Body of pancreas (tissue), 4 donors: ENCODE data around the gene PDK3.

ENCODE experiments used
- POLR2A ChIP-seq, 3 donors: fragments of 450-650 bp; IDR thresholded peaks; one replicate each; pipeline ENCODE4 v1.6.1; 2016; ENCODE audit warnings: antibody characterized with exemption in 3 of 3, mild to moderate bottlenecking in 2 of 3
- TF ChIP-seq, protein P1 (sequence below), 7 experiments: fragments of 450-650 bp in 4 of 7; fragments of 200-600 bp in 3 of 7; sonication (generic) in 3 of 7; IDR thresholded peaks; one replicate each; pipeline ENCODE4 v1.5.1; 2016 to 2019; ENCODE audit warnings: antibody characterized with exemption in 7 of 7

DNA sequence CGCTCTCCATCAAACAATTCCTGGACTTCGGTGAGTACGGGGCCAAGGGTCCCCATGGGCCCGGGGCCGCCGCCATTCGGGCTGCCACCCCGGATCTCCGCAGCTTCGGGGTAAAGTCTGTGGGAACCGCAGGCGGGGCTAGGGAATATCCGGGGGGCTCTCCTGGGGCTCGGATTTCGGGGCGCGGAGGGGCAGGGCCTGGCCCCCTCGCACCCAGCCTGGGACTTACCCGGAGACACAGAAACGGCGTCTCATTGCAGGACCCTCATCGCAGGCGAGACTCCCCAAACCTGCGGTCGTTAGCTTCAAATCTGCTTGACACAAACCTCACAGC is 413 bp downstream of the PDK3 start:
- TF ChIP-seq, protein P1, sequence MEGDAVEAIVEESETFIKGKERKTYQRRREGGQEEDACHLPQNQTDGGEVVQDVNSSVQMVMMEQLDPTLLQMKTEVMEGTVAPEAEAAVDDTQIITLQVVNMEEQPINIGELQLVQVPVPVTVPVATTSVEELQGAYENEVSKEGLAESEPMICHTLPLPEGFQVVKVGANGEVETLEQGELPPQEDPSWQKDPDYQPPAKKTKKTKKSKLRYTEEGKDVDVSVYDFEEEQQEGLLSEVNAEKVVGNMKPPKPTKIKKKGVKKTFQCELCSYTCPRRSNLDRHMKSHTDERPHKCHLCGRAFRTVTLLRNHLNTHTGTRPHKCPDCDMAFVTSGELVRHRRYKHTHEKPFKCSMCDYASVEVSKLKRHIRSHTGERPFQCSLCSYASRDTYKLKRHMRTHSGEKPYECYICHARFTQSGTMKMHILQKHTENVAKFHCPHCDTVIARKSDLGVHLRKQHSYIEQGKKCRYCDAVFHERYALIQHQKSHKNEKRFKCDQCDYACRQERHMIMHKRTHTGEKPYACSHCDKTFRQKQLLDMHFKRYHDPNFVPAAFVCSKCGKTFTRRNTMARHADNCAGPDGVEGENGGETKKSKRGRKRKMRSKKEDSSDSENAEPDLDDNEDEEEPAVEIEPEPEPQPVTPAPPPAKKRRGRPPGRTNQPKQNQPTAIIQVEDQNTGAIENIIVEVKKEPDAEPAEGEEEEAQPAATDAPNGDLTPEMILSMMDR (IDR thresholded peaks at IDR 0.05) = no peak
- TF ChIP-seq POLR2A (IDR thresholded peaks at IDR 0.05) = no peak
